Measurements from ENCODE around the gene KCTD12.

KCTD12 gene

GRCh38 chr13:76886005-76886291 lies 257 bp downstream of the KCTD12 start:
- DNase-seq: no peak

DNA sequence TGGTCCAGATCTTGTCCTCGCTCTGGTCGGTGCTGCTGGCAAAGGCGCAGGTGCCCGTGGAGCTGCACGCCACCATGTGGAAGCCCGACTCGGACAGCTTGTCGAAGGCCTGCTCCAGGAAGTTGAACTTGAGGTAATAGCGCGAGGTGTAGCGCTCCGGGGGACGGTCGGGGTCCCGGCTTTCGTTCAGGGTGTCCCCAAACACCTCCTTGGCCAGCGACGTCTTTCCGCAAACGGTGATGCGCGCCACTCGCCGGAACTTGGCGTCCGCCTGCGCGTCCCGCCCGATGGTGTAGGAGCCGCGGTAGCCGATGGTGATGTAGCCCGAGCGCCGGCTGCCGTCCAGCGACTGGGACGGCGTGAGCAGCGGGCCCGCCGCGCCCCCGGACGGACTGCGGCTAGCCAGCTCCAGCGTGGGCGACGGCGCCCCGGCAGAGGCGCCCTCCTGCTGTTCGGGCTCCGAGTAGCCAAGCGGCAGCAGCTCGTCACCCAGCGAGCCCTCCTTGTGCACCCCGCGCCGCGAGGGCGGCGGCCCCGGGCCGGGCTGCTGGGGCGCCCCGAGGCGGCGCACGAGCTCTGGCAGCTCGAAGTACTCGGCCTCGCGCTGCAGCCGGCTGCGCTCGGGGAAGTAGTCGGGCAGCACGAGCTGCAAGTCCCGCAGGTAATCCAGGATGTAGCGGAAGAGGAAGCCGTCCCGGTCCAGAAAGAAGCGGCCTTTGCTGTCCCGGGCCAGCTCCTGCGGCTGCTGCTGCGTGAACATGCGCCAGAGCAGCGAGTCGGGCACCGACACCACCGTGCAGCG lies 801 bp downstream of the KCTD12 start:
- peak; percentile 84 for DNase-seq

- DNase-seq: no peak
Measured at GRCh38 chr13:76884907-76885202, 1.4 kb downstream of the KCTD12 start.

DNA sequence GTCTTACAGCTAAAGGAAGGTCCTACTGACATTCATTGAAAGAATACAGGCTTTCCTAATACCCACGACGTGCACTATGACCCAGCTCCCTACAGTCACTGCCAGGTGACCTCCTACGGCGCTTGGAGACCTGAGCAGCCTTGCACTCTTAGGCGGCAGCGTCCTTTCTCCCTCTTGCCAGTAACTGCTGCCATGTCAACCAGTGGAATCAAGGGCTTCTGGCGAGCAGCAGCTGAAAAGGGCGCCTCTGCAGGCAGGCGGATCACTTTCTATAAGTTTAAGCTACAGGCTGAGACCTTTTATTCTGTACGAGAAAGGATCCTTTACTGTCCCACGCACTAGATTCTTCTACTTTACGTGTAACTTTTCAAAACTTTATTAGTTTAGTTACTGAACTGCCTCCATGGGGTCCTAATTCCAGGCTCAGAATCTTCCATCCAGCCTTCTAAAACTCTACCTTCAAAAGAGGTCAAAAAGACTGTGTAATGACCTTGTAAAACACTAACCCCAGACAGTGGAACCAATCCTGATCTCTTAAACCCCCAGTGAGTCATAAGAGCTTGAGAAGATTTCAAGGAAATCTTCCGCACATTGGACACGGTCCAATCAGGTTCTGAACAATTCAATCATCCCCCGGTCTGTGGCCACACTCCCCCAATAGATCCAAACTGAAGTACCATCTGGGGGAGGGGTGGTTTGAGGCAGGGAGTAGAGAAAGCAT lies 1.9 kb downstream of the KCTD12 start:
- peak; percentile 72 for DNase-seq

- no peak for DNase-seq
Measured at GRCh38 chr13:76883236-76883635, 3.0 kb downstream of the KCTD12 start.

GRCh38 chr13:76882431-76882830 lies 3.8 kb downstream of the KCTD12 start:
- DNase-seq: peak; percentile 39

GRCh38 chr13:76879883-76880270 lies 6.3 kb downstream of the KCTD12 start:
- DNase-seq: no peak

- DNase-seq: peak; percentile 70
Measured at GRCh38 chr13:76879203-76879882, 6.9 kb downstream of the KCTD12 start.

DNA sequence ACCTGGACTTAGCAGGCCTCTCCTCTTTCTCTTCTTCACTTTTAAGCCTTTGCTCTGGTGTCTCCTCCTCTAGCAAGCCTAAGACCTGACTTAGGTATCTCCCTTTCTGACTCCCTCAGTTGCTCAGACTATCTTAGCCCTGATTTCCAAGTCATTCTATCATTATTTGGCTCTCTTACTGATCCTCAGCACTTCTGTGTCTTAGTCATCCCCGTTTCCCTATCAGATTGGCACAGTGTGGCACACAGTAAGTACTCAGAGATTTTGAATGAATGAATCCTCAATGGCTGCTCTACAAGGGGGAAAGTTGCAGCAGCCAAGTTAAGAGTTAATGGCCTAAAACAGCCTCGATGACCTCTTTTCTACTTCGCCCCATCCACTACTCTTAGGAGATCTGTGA lies 8.2 kb downstream of the KCTD12 start:
- no peak for DNase-seq

DNA sequence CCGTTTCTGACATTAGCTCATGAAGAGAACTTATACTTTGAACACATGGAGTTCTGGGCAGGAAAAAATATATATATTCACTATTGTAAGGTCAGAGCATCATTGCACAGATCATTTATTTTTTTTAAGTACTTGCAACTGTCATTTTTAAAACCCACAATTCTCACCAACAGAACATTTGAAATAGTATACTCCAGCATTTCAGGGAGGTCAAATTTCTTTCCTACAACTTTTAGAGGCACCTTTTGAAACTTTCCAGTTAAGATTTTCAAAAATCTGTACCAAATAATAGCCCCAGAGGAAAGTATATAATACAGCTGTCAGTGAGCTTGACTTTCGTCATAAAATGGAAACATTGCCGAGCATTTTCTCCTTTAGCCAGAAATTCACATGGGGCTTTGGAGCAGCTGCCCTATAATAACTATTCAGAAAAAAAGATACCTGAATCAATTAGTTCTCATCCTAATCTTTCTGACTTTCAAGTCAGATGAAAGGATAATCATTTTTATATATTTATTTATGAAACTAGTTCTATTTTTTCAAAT lies 10.9 kb downstream of the KCTD12 start:
- DNase-seq: no peak

GRCh38 chr13:76874479-76874878 lies 11.7 kb downstream of the KCTD12 start:
- DNase-seq: no peak

- no peak for DNase-seq
Measured at GRCh38 chr13:76873445-76873844, 12.8 kb downstream of the KCTD12 start.

- no peak for DNase-seq
Measured at GRCh38 chr13:76872675-76873074, 13.5 kb downstream of the KCTD12 start.

DNA sequence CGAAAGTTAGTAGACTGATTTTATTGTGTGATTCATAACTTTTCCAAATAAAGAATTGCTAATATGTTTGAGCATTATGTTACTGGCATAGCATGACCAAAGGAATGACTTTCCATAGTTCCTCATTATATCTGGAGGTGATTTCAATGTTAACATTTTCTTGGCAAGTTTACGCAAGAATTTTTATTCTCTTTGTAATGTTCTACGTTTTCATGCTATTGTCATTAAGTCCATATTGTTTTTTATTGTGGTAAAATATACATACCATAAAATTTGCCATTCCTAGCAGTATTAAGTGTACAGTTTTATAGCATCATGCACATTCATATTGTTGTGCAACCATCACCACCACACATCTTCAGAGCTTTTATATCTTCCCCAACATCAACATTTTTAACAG lies 14.8 kb downstream of the KCTD12 start:
- no peak for DNase-seq

- DNase-seq: no peak
Measured at GRCh38 chr13:76868371-76868770, 17.8 kb downstream of the KCTD12 start.

DNA sequence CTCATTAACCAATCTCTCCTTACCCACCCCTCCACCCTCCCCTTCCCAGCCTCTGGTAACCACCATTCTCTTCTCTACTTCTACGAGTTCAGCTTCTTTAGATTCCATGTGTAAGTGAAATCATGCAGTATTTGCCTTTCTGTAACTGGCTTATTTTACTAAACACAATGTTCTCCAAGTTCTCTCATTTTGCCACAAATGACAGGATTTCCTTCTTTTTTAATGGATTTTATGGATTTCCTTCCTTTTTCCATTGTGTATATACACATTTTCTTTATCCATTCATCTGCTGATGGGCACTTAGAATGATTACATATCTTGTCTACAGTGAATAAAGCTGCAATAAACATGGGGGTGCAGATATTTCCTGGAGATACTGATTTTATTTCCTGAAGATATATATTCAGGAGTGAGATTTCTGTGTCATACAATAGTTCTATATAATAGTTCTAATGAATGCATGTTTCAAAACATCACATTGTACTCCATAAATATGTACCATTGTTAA lies 20.2 kb downstream of the KCTD12 start:
- no peak for DNase-seq

DNA sequence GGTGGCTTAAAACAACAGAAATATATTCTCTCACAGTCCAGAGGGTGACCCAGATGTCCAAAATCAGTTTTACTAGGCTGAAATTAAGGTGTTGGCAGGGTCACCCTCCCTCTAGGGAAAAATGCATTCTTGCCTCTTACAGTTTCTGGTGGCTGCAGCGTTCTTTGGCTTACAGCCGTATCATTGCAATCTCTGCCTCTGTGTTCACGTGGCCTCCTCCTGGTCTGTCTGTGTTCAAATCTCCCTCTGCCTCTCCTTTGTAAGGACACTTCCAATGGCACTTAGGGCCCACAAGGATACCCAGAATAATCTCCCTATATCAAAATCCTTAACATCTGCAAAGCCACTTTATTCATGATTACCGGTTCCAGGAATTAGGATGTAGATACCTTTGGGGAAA lies 21.1 kb downstream of the KCTD12 start:
- DNase-seq: no peak

DNA sequence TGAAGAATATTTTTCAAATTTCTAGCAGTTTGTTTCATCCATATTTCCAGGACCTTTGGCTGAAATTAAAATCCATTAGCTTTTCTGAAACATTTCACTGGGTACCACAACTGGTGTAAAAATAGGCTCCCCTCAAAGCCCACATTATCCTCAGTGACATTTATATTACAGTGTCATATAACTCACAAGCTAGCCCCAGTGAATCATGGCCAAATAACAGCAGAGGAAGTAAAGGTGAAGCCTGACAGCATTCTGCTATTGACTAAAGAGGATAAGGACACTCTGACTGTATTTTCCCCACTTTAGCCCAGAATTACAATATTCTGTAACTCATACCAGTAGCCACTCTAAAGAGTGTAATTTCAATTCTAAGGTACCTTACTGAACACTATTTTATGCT lies 21.9 kb downstream of the KCTD12 start:
- DNase-seq: no peak

DNA sequence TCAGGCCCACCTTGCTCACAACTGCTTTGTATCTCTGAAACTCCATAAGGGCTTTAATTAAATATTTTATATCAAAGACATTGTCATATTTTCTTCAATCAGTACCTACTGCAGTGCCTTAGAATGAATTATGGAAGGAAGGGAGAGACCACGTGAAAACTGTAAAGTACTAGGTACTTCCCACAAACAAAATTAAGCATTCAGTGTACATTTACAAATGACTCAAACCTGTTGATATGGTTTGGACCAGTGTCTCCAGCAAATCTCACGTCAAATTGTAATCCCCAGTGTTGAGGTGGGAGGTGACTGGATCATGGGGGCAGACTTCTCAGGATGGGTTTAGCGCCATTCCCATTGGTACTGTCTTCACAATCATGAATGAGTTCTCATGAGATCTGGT lies 23.2 kb downstream of the KCTD12 start:
- no peak for DNase-seq

GRCh38 chr13:76861859-76862258 lies 24.3 kb downstream of the KCTD12 start:
- DNase-seq: no peak

GRCh38 chr13:76860706-76861105 lies 25.5 kb downstream of the KCTD12 start:
- DNase-seq: no peak

GRCh38 chr13:76854894-76855293 lies 31.3 kb downstream of the KCTD12 start:
- DNase-seq: no peak

- no peak for DNase-seq
Measured at GRCh38 chr13:76853921-76854608, 32.1 kb downstream of the KCTD12 start.
